GOT3 (cell line): ENCODE measurements around the gene MMD.
A peak's percentile ranks its signal among the peaks of the same experiment; 100 is the strongest.

Source experiments
- DNase-seq: peaks from one replicate; lab custom pipeline; 2025; ENCODE audit warnings: mixed read lengths; lab: John Stamatoyannopoulos, UW

Gene MMD

DNA sequence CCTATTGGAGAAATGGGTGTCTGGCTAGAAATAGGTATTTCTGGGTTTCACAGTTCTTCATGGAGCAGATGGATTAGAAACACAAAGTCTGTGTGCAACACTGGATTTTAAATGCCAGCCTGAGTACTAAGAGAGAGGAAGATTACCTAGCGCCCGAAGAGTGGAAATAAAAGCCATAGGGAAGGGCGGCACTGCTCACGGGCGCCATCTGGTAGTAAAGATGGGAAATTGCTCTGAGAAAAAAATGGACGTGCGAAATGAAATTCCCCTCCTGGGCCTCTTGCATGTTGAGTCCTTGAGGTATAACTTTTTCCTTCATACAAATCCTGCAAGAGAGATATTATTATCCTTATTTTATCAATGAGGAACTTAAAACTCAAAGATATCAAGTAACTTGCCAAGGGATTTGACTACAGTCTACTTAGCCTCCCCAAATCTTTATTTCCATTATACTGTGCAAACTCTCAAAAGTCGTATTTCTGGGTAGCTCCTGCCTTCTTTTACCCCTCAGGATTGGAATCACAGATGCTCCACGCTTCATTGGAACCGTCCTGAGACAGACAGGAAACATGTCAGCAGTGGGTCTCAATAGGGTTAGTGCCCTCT lies 72.8 kb downstream of the MMD start:
- peak; percentile 5 for DNase-seq

DNA sequence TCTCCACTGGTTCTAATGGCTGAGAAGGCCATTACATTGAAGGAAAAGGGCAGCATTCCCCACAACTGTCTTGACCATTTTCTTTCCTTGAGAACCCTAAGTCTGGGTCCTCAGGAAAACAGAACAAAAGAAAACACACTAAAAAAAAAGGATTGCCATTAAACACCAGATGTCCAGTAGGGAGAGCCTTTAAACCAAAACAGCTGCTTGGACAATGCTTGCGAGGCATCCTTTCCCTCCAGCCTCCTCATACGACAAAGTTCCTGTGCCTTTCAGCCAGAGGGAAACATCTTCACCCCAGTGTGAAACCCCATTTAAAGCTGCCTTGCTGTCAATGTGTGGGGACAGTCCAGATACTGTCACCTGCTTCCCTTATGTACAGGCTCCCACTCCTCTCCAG lies 74.3 kb downstream of the MMD start:
- no peak for DNase-seq

DNA sequence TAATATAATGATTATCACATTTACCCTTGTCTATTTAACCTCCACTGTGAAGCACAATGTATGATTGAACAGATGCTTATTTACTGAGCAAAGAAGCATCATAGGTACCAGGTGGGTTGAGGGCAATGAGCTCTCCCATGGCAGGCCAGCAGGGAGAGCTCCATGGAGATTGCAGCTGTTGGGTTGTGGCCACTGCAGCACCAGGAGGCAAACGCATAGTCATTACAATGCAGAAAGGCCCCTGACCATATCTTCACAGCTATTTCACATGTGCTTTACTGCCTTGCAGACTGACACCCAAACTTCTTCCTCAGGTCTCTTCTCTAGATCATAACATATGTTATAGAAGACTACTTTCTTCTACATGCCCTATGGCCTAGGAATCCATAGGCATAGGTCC lies 75.0 kb downstream of the MMD start:
- DNase-seq, result no peak

DNA sequence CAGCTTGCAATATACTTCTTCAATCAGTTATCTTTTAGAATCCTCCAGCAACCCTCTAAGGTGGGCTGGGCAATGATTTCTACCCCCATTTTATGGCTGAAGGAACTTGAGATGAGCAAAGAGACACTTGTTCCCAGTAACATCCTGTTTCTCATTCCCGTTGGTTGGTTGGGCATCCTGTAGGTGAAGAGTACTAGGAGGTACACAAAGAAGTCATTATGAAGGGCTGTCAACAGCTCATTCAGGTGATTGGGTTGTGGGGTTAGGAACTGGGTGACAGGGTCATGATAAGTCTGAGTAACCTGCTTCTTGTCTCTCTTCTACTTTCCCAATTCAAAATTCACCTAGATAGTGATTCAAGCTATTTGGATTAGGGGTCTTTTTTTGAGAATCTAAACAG lies 76.5 kb downstream of the MMD start:
- no peak for DNase-seq

DNA sequence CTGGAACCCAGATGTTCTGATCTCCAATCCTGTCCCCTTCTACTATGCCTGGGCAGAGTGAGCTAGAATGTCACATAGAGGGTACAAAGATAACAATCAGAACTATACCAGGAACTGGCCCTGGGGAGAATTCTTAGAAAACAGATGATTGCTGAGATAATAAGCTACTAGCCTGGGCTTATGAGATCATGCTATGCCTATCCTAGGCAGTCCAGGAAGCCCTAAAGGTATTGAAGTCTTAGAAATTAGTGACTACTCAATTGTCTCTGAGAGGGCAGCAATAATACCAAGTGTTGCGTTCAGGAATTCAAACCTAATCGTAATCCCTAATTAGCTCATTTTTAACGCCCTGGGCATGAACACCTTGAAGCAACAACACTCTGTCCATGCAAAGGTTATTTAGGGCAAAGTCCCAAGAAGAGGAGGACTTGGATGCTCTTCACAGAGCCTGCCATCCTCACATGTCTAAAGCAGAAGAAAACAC lies 77.1 kb downstream of the MMD start:
- DNase-seq, result no peak

DNA sequence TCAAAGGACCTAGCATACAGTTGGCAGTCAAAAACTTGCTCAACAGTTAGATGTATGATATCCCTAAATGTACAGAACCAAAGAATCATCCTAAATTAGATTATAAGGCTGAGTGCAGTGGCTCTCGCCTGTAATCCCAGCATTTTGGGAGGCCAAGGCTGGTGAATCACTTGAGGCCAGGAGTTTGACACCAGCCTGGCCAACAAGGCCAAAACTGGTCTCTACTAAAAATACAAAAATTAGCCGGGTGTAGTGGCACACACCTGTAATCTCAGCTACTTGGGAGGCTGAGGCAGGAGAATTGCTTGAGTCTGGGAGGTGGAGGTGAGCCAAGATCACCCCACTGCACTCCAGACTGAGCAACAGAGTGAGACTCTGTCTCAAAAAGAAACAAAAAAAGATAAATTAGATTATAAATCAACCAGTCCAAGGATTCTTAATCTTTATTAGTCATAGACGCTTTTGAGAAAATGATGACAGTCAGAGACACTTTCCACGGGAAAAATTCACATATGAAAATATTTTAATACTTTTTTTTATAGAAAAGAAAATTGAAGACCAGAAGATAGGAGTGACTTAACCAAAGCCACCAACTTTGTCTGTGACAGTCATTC lies 77.6 kb downstream of the MMD start:
- DNase-seq, result no peak

DNA sequence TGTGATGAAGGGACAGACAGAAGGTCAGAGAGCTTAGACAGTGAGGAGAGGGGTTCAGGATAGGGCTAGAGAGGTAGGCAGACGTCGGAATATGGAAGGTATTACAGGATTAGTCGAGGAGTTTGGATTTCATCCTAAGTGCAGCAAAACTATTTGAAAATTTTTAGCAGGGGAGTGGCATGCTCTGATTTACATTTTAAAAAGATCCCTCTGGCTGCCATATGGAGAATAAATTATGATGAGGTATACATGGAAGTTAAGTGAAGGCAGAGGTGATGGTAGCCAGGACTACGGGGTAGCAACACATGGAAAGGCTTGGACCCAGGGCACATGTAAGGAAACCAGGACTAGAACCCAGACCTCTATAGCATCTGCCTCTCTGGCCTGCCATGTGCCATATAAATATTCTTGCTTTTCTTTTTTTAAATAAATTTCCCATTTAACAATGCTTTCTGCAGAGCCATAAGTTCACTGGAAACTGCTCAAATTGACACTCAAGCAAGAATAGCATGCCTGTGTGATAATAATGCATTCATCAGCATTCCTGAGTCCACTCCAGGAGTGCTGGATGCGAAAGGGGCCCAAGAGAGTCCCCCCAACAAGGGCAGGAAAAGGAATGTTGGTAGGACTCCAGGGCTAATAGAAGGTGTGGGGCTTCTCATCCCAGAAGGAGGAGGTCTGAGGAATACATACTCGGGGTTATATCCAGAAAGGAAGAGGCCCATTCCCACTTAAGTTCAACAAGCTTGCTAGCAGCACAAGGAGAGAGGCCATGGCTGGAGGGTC lies 78.6 kb downstream of the MMD start:
- DNase-seq, result no peak
